HepG2 (cell line): ENCODE measurements around the gene ZC3H8. TPM values are rescaled to one million over a fixed set of nuclear protein-coding genes. Genes with fewer than 3 reads are reported as not detected.
A peak's percentile ranks its signal among the peaks of the same experiment; 100 is the strongest.

Source experiments
- ATAC-seq: fragments of 200-7000 bp; cut with Tn5 transposase; 3 replicates; pipeline ENCODE4 v1.9.1; 2020; ENCODE audit warnings: mild to moderate bottlenecking, moderate library complexity
- BruUV-seq: library from RNA; stranded (reverse); fragments of 400-500 nt; replicated peaks from 2 replicates; lab custom pipeline; 2021; lab: Mats Ljungman, UMichigan
- CTCF ChIA-PET: fragments of 300-600 bp; formaldehyde crosslinking; extraction: SDS; loops from one replicate; lab custom pipeline; 2021; ENCODE audit warnings: low total read pairs, inconsistent platforms, low intra/inter-chr PET ratio; lab: Yijun Ruan, JAX
- POLR2A ChIA-PET: fragments of 350-600 bp; sonication (Branson Sonifier 250); formaldehyde crosslinking; loops from one replicate; lab custom pipeline; 2020; ENCODE audit warnings: antibody characterized with exemption, inconsistent platforms; lab: Yijun Ruan, JAX
- DNase-seq: peaks from one replicate; pipeline ENCODE4 v3.0.0-alpha.2; 2015; ENCODE audit warnings: low spot score
- FAIRE-seq: peaks from 3 replicates; lab custom pipeline; 2011; peaks lifted over from hg19 to GRCh38; lab: Jason Lieb, UNC
- H2AFZ ChIP-seq: one replicate; pipeline ENCODE4 v1.6.1; 2011; ENCODE audit warnings: low read length, inconsistent platforms
- H3K27ac ChIP-seq: fragments of 300-600 bp; 3 replicates; pipeline ENCODE4 v1.8.0; 2011; ENCODE audit warnings: mixed run types, mild to moderate bottlenecking, mixed read lengths, low read length, inconsistent platforms; ENCODE audit not compliant: insufficient read depth; ENCODE audit errors: extremely low read length
- H3K27me3 ChIP-seq, 2 experiments: fragments of 200-600 bp in 1 of 2; 2 replicates in 1 of 2; 3 replicates in 1 of 2; pipeline versions ENCODE4 v1.6.0 to v1.8.0; 2011; ENCODE audit warnings: low read length in 2 of 2, mild to moderate bottlenecking in 2 of 2, moderate library complexity in 2 of 2, inconsistent platforms in 1 of 2; ENCODE audit not compliant: insufficient read depth in 2 of 2, control insufficient read depth in 1 of 2
- H3K36me3 ChIP-seq, 2 experiments: fragments of 200-600 bp in 1 of 2; replicated peaks in 1 of 2; 2 replicates in 1 of 2; 3 replicates in 1 of 2; pipeline versions ENCODE4 v1.5.1 to v1.8.0; 2011; ENCODE audit warnings: low read length in 2 of 2, inconsistent platforms in 1 of 2; ENCODE audit not compliant: insufficient read depth in 2 of 2, control insufficient read depth in 1 of 2
- H3K4me1 ChIP-seq: 2 replicates; pipeline ENCODE4 v1.5.1; 2012; ENCODE audit warnings: low read length, inconsistent platforms; ENCODE audit not compliant: insufficient read depth
- H3K4me2 ChIP-seq: 2 replicates; pipeline ENCODE4 v1.6.0; 2011; ENCODE audit warnings: low read depth, low read length, inconsistent platforms
- H3K4me3 ChIP-seq, 3 experiments: fragments of 200-600 bp in 1 of 3; sonication (generic), shearing (Covaris generic) in 1 of 3; replicated peaks in 1 of 3; 2 replicates each; pipeline ENCODE4 v1.5.1; 2011 to 2016; ENCODE audit warnings: low read length in 3 of 3, inconsistent platforms in 2 of 3, low read depth in 2 of 3, mild to moderate bottlenecking in 2 of 3, control low read depth in 1 of 3, mixed read lengths in 1 of 3; ENCODE audit not compliant: insufficient read depth in 1 of 3
- H3K79me2 ChIP-seq: one replicate; pipeline ENCODE4 v1.6.1; 2011; ENCODE audit warnings: low read length, inconsistent platforms; ENCODE audit not compliant: insufficient read depth
- H3K9ac ChIP-seq: 2 replicates; pipeline ENCODE4 v1.6.0; 2011; ENCODE audit warnings: mild to moderate bottlenecking, low read depth, low read length, inconsistent platforms; ENCODE audit not compliant: insufficient read depth
- H3K9me3 ChIP-seq: 2 replicates; pipeline ENCODE4 v1.5.1; 2012; ENCODE audit warnings: mild to moderate bottlenecking, low read length
- H4K20me1 ChIP-seq: 2 replicates; pipeline ENCODE4 v1.6.0; 2011; ENCODE audit warnings: inconsistent platforms, mild to moderate bottlenecking, low read length, moderate library complexity; ENCODE audit not compliant: insufficient read depth
- CCAR2 ChIP-seq: fragments of 200-400 bp; formaldehyde crosslinking; optimal IDR thresholded peaks from 2 replicates; pipeline ENCODE3; 2018; ENCODE audit warnings: low read depth, mild to moderate bottlenecking, low read length, moderate library complexity
- FOSL2 ChIP-seq: sonication (generic); formaldehyde crosslinking; IDR thresholded peaks from 2 replicates; pipeline ENCODE4 v1.4.0; 2020; ENCODE audit warnings: missing genetic modification reagents
- HMG20A ChIP-seq: IDR thresholded peaks from 2 replicates; pipeline ENCODE4 v1.6.1; 2016; ENCODE audit warnings: borderline replicate concordance
- MATR3 ChIP-seq: sonication (generic); formaldehyde crosslinking; IDR thresholded peaks from 2 replicates; pipeline ENCODE4 v1.4.0; 2020; ENCODE audit warnings: missing genetic modification reagents
- SMAD3 ChIP-seq: sonication (generic); formaldehyde crosslinking; IDR thresholded peaks from 2 replicates; pipeline ENCODE4 v1.4.0; 2020; ENCODE audit warnings: missing genetic modification reagents
- TBX3 ChIP-seq: fragments of 450-650 bp; IDR thresholded peaks from 2 replicates; pipeline ENCODE4 v1.6.1; 2017; ENCODE audit warnings: antibody characterized with exemption, mild to moderate bottlenecking, inconsistent platforms, borderline replicate concordance
- ZNF574 ChIP-seq: sonication (generic); formaldehyde crosslinking; IDR thresholded peaks from 2 replicates; pipeline ENCODE4 v1.4.0; 2020; ENCODE audit warnings: missing genetic modification reagents
- ZNF691 ChIP-seq: sonication (generic); formaldehyde crosslinking; IDR thresholded peaks from 2 replicates; pipeline ENCODE4 v1.4.0; 2020; ENCODE audit warnings: missing genetic modification reagents, low read depth, mild to moderate bottlenecking, borderline replicate concordance
- WGBS: methylation state at CpG from one replicate; pipeline ENCODE4 v1.1.6; 2017; ENCODE audit warnings: low lambda C conversion rate; 5-methylcytosine and 5-hydroxymethylcytosine counted together
- in situ Hi-C: cut with HindIII; loops from 2 replicates; pipeline ENCODE4 v1.10.0; 2017; ENCODE audit warnings: low pct_unique_long_range_greater_than_20kb; ENCODE audit not compliant: extremely low pct_ligation_motif_present
- intact Hi-C: fragments of 100-400 bp; cut with micrococcal nuclease; formaldehyde crosslinking; loops from one replicate; pipeline ENCODE4 v1.10.0; 2022; ENCODE audit not compliant: unreplicated experiment
- polyA plus RNA-seq, 8 experiments: library from polyadenylated mRNA; depleted of rRNA in 3 of 8; stranded (reverse) in 7 of 8; unstranded in 1 of 8; fragments of >200 nt; fragmentation: Illumina TruSeq in 4 of 8; extraction: Trizol in 4 of 8; gene quantifications; 2 replicates each; pipeline versions ENCODE4 v1.2.1 to v1.2.3, GENCODE V29; 2011 to 2016; ENCODE audit warnings: low read depth in 4 of 8, missing spikeins in 1 of 8, mixed read lengths in 1 of 8; ENCODE audit not compliant: insufficient read depth in 1 of 8
- total RNA-seq, 5 experiments: library from RNA; depleted of rRNA; stranded (reverse); fragments of >200 nt; fragmentation: Illumina TruSeq; extraction: Trizol; gene quantifications; 2 replicates each; pipeline ENCODE4 v1.2.3, GENCODE V29; 2016; ENCODE audit warnings: low read depth in 1 of 5

Gene ZC3H8
- total and polyA plus RNA-seq, 2 of the 13 experiments (the other 11 are each of a cell fraction or from before 2014, with no cell fraction given) = 4.5 to 17.0 TPM

GRCh38 chr2:112255875-112256274, 1.0 kb upstream of the ZC3H8 start:
- intact Hi-C loops (loop anchor here (5.0 to 10.0 kb wide), 3 partner anchors 134 to 371 kb away; partner anchors contain the start of genes ANAPC1 and CHCHD5), in situ Hi-C loops (loop anchor here (25.0 kb wide), 1 partner anchor 181 kb away; the partner anchor contains the start of gene RGPD8)
- Histone ChIP-seq H3K9ac (no peak overlapping the region), H3K4me2 (0 out of 2 replicates have a peak overlapping the region, but pooled peaks have one; percentile 87), H3K27me3 (0 out of 5 replicates have a peak, but pooled peaks cover 0 to 1% of the 10 kb centered on the region in 2 experiments), H4K20me1 (no peaks in the 10 kb centered on the region), H3K4me3 (no peak overlapping the region), H3K9me3 (no peaks in the 10 kb centered on the region), H3K79me2 (peaks cover 29% of the 10 kb centered on the region), H3K4me1 (peaks cover 53% of the 10 kb centered on the region), H3K36me3 (no peaks in the 10 kb centered on the region), H3K27ac (no peak overlapping the region), H2AFZ (peak overlapping the region; percentile 0)
- 87% methylated on average over 2 of the region's 2 CpGs for WGBS
- CTCF ChIA-PET = no interaction called here
- ATAC-seq (no peak), FAIRE-seq (no peak), DNase-seq (no peak)
- no TSS peak for BruUV-seq
- POLR2A ChIA-PET = interaction anchor here (1.6 to 1.7 kb wide), 3 partner anchors 17 to 227 kb away, joined by 4 to 8 read pairs (median 7); partner anchors contain the start of gene FBLN7
- TF ChIP-seq MATR3 (CRISPR knock-in tag) = no peak
- TF ChIP-seq CCAR2 = no peak
- TF ChIP-seq ZNF691 (CRISPR knock-in tag) = no peak
- TF ChIP-seq TBX3 = no peak
- no peak for TF ChIP-seq FOSL2
- no peak for TF ChIP-seq ZNF574 (CRISPR knock-in tag)
- TF ChIP-seq HMG20A (CRISPR knock-in tag) = no peak
- no peak for TF ChIP-seq SMAD3 (CRISPR knock-in tag)
